HG02588 (cell line): Measurements from ENCODE around the gene CD8B2.
"Not testable (repeated sequence)": the region's sequence is repeated elsewhere in the genome, so short reads cannot be mapped to it uniquely, and the experiment has no call there.

Experiments used
- ATAC-seq: cut with Tn5 transposase; IDR thresholded peaks from one replicate; pipeline ENCODE4 v1.9.1; 2021; ENCODE audit warnings: mild to moderate bottlenecking, moderate library complexity; ENCODE audit not compliant: unreplicated experiment

The CD8B2 gene

GRCh38 chr2:106547164-106547903, 60.2 kb downstream of the CD8B2 start:
- no peak for ATAC-seq

GRCh38 chr2:106551417-106552130, 64.4 kb downstream of the CD8B2 start:
- ATAC-seq = no peak

- ATAC-seq = no peak
Measured at GRCh38 chr2:106552921-106553320, 65.8 kb downstream of the CD8B2 start.

DNA sequence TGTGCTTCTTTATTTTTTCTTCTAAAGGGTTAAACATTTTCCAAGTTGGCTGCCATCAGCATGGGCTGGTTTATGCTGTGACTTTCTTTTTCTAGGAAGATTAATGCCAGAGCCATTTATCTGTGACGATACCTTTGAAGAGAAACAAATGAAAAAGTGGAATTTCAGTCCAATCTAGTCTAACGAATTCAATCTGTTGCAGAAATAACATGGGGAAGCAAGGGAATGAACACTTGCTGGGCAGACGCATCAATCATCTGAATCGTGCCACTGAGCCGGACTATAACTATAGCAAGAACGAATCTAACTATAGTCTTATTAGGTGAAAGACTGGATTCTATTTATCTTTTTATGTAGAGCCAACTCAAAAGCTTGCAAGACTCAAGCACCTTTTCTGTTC, 66.2 kb downstream of the CD8B2 start:
- ATAC-seq = no peak

GRCh38 chr2:106554411-106554810, 67.2 kb downstream of the CD8B2 start:
- ATAC-seq = no peak

GRCh38 chr2:106555053-106555452, 67.9 kb downstream of the CD8B2 start:
- no peak for ATAC-seq

DNA sequence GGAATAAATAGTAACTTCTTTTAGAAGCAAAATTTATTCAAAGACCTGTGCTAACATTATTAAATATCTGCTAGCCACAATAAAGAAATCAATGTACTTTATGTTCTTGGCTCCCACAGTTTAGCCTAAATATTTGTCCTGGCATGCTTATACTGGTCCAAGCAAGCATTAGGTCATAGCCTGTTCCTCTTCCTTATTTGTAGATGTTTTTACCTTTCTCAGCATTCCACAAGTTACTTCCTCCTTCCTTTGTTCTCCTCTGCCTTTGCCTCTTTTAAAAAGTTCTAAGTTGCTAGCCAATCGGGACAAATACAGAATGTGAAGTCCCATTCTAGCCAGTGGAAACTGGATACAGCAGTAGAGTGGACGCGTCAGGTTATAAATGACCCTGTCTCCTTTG, 72.6 kb downstream of the CD8B2 start:
- ATAC-seq = not testable (repeated sequence)

GRCh38 chr2:106560773-106561172, 73.6 kb downstream of the CD8B2 start:
- no peak for ATAC-seq

- no peak for ATAC-seq
Measured at GRCh38 chr2:106561356-106561755, 74.2 kb downstream of the CD8B2 start.

DNA sequence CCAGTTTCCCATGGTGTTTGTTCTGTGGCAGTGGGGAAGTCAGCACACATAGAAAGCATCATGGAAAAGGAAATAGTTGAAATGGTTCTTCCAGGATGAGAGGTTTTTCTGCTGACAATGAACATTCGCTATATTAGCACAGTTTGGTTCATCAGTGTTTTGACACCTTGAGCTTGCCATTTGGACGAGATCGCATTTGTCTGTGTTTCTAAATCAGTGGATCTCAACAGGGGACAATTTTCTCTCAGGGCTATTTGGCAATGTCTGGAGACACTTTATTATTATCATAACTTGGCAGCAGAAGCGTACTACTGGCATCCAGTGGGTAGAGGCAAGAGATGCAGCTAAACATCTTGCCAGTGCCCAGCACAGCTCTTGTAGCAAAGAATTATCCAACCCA, 74.6 kb downstream of the CD8B2 start:
- ATAC-seq = no peak

GRCh38 chr2:106562268-106563186, 75.4 kb downstream of the CD8B2 start:
- ATAC-seq = no peak

- no peak for ATAC-seq
Measured at GRCh38 chr2:106563195-106563594, 76.0 kb downstream of the CD8B2 start.

DNA sequence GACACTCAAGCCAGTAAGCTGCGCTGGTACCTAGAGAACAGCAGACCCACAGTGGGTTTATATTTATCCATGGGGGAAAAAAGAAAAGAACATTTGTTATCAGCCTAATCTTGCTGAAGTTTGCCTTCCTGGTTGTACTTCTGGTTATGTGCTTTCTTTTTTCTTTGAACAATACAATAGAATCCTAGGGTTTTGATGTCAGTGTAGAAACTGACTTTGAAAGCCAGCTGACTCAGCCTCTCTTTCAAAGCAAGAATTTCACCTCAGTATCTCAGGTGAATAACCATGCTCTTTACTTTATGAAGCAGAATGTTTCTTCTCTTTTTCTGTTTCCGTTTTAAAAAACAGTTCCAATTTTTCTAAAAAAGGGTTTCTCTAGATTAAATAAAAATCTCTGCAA, 78.4 kb downstream of the CD8B2 start:
- ATAC-seq = no peak

GRCh38 chr2:106566050-106566449, 78.9 kb downstream of the CD8B2 start:
- no peak for ATAC-seq

DNA sequence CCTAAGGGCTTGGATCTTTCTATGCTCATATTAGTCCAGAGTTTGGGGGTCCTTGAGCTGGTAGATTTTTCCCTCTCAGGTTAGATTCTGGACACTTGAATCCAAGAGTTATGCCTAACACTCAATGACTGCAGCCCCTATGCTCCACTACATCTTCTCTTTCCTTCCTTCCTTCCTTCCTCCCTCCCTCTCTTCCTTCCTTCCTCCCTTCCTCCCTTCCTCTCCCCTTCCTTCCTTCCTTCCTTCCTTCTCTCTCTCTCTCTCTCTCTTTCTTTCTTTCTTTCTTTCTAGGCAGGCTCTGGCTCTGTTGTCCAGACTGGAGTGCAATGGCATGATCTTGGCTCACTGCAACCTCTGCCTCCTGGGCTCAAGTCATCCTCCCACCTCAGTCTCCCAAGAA, 79.3 kb downstream of the CD8B2 start:
- ATAC-seq = not testable (repeated sequence)

- no peak for ATAC-seq
Measured at GRCh38 chr2:106570316-106570715, 83.2 kb downstream of the CD8B2 start.
